ENCODE results near the gene CALHM5.

CALHM5 gene

DNA sequence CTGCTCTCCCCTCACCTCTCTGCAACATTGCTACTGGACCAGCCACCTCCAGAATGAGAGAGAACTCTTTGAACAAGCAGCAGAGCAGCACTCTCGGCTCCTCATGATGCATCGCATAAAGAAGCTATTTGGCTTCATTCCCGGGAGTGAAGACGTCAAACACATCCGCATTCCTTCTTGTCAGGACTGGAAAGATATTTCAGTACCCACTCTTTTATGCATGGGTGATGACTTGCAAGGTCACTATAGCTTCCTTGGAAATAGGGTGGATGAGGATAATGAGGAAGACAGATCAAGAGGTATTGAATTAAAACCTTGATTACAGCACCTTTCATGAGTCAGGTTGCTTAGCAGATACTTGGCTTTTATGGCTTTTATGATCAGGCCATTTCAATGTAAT lies 46.5 kb downstream of the CALHM5 start:
- no peak overlapping the region for H3K4me3 ChIP-seq (ENCODE audit: low read depth, low read length)
- no peak for TF ChIP-seq CTCF (IDR thresholded peaks at IDR 0.05; ENCODE audit: insufficient read depth, low read depth, low read length, missing control alignments)
- no peak for DNase-seq (ENCODE audit: low read depth)

- H3K4me3 ChIP-seq (ENCODE audit: low read depth, low read length) = no peak overlapping the region
- no peak for TF ChIP-seq CTCF (IDR thresholded peaks at IDR 0.05; ENCODE audit: insufficient read depth, low read depth, low read length, missing control alignments)
- DNase-seq (ENCODE audit: low read depth) = no peak
These were observed 48.7 kb downstream of the CALHM5 start for GRCh38 chr6:116560130-116560529.

DNA sequence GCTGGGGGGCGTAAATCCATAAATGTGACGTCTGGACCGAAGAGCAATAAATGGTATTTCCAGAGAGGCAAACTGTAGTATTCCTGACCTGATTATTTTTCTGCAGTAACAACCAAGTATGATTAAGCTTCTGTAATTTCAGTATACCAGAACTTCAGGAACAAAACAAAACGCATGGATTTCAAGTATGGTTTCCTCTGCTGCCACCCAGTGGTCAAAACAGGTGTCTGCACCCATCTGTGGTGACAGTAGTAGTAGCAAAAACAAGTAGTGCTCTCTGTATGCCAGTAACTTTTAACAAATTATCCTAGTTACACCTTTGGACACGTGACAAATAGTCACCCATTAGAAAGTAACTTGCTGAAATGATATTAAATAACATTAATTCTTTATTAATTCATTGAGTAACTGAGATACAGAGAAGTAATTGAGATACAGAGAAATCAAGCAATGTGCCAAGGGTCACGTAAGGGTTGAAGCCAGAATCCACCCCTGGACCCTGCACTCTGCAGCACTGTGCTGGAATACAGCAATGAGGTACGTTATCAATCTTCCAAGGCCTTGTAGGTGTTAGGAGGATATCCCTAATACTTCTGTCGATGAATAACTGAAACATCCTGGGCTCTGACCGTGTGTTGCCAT lies 50.1 kb downstream of the CALHM5 start:
- TF ChIP-seq CTCF (IDR thresholded peaks at IDR 0.05; ENCODE audit: insufficient read depth, low read depth, low read length, missing control alignments) = peak; percentile 88

DNA sequence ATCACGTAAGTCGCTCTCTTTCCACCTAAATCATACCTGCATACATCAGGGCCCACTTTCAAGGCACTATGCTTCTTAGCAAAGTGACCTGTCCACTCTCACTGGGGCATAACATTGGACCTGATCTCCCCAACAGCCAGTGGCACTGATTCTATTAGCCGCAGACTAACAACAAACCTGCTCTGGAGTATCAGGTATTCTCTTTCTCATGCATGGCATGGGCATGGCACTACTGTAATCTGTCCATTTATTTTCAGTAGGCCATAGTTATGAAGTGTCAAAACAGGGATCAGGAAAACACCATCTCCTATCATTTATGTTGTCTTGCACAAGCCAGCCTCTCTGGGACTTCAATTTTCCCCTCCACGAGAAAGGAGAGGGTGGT lies 50.6 kb downstream of the CALHM5 start:
- no peak overlapping the region for H3K4me3 ChIP-seq (ENCODE audit: low read depth, low read length)

More for the DNA sequence above, 50.1 kb downstream of the CALHM5 start:
- H3K4me3 ChIP-seq (ENCODE audit: low read depth, low read length) = no peak overlapping the region
- DNase-seq (ENCODE audit: low read depth) = peak; percentile 69

GRCh38 chr6:116562614-116563013 lies 51.2 kb downstream of the CALHM5 start:
- H3K4me3 ChIP-seq (ENCODE audit: low read depth, low read length) = no peak overlapping the region
- TF ChIP-seq CTCF (IDR thresholded peaks at IDR 0.05; ENCODE audit: insufficient read depth, low read depth, low read length, missing control alignments) = no peak

More for the DNA sequence above, 50.6 kb downstream of the CALHM5 start:
- no peak for TF ChIP-seq CTCF (IDR thresholded peaks at IDR 0.05; ENCODE audit: insufficient read depth, low read depth, low read length, missing control alignments)
- DNase-seq (ENCODE audit: low read depth) = no peak

DNA sequence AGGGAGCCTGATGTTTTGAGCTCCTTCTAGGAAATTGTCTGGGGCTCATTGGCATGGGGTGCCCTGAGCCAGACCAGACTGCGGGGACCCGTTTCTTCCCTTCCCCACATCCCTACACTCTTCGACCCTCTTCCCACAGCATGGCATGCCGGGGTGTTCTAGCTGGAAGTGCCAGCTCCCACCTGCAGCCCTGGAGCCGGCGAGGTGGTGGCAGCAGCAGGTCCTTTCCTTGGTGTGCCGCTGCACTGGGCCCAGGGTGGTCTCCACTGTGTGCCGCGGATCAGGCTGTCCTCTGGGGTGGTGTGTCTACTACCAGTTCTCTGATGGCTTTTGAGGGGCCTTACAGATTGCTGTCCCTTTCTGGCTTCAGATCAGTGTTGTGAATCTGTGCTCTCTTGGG lies 52.4 kb downstream of the CALHM5 start:
- TF ChIP-seq CTCF (IDR thresholded peaks at IDR 0.05; ENCODE audit: insufficient read depth, low read depth, low read length, missing control alignments) = no peak
- no peak for DNase-seq (ENCODE audit: low read depth)
- no peak overlapping the region for H3K4me3 ChIP-seq (ENCODE audit: low read depth, low read length)

More at GRCh38 chr6:116562614-116563013, 51.2 kb downstream of the CALHM5 start:
- DNase-seq (ENCODE audit: low read depth) = no peak

DNA sequence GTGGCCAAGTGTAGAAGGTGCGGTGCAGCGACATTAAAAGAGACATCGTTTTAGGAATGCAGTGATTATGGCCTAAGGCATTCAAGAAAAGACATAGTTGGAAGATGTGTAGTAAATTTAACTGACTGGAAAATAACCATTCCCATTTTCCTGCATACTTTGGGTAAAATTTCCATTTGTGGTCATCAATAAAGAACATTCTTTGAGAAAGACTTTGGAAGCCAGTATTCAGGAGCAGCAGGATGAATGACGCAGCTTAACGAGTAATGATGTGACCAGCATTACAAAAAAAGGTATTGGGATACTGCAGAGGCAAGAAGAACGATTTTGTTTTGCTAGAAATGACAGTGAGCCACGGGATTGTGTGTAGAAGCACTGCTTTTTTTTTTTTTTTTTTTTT lies 52.9 kb downstream of the CALHM5 start:
- no peak for DNase-seq (ENCODE audit: low read depth)
- no peak overlapping the region for H3K4me3 ChIP-seq (ENCODE audit: low read depth, low read length)
- no peak for TF ChIP-seq CTCF (IDR thresholded peaks at IDR 0.05; ENCODE audit: insufficient read depth, low read depth, low read length, missing control alignments)

Data from GM12865 (cell line).